GM21528 (cell line): Measurements from ENCODE around the gene RPTN.

ENCODE experiments used
- ATAC-seq: cut with Tn5 transposase; IDR thresholded peaks from one replicate; pipeline ENCODE4 v1.9.1; 2021; ENCODE audit warnings: mild to moderate bottlenecking, moderate library complexity; ENCODE audit not compliant: unreplicated experiment, low FRiP score

RPTN gene

GRCh38 chr1:152112101-152112884 lies 46.7 kb downstream of the RPTN start:
- ATAC-seq = no peak

GRCh38 chr1:152111515-152111968 lies 47.5 kb downstream of the RPTN start:
- ATAC-seq = no peak

- ATAC-seq = no peak
These were observed 48.0 kb downstream of the RPTN start for GRCh38 chr1:152110860-152111514.

GRCh38 chr1:152110365-152110859 lies 48.6 kb downstream of the RPTN start:
- no peak for ATAC-seq

- ATAC-seq = no peak
These were observed 49.1 kb downstream of the RPTN start for GRCh38 chr1:152109998-152110294.

- no peak for ATAC-seq
These were observed 49.6 kb downstream of the RPTN start for GRCh38 chr1:152109231-152109997.

GRCh38 chr1:152108882-152109222 lies 50.2 kb downstream of the RPTN start:
- no peak for ATAC-seq

GRCh38 chr1:152107984-152108881 lies 50.8 kb downstream of the RPTN start:
- ATAC-seq = no peak

GRCh38 chr1:152107031-152107983 lies 51.7 kb downstream of the RPTN start:
- no peak for ATAC-seq

- no peak for ATAC-seq
These were observed 54.2 kb downstream of the RPTN start for GRCh38 chr1:152104854-152105253.
